ENCODE data around the gene AVPR2. TPM values are rescaled to one million over a fixed set of nuclear protein-coding genes. Genes with fewer than 3 reads are reported as not detected.

The AVPR2 gene
- total RNA-seq, 1 experiment from 2014 or later: 3.2 TPM

- no peak overlapping the region for H3K4me2 ChIP-seq
- CTCF ChIA-PET: interaction anchor here (0.6 kb wide), 1 partner anchor 30 kb away, joined by 4 read pairs; no protein-coding TSS in a partner anchor
- TF ChIP-seq CTCF (conservative IDR thresholded peaks at IDR 0.05) (no peak), EZH2 (IDR thresholded peaks at IDR 0.05; ENCODE audit: low read depth) (no peak)
- H4K20me1 ChIP-seq (ENCODE audit: insufficient read depth): no peaks in the 10 kb centered on the region
- BruUV-seq (replicated peaks): no TSS peak
- no peaks in the 10 kb centered on the region for H3K4me1 ChIP-seq (replicated peaks; ENCODE audit: insufficient read depth)
- H3K4me3 ChIP-seq: no peak overlapping the region
- no peaks in the 10 kb centered on the region for H3K9me3 ChIP-seq (ENCODE audit: insufficient read depth, low read depth)
- H3K79me2 ChIP-seq (ENCODE audit: low read depth): no peaks in the 10 kb centered on the region
- H3K27me3 ChIP-seq (ENCODE audit: insufficient read depth, low read depth): no peaks in the 10 kb centered on the region
- POLR2A ChIA-PET (ENCODE audit: unreplicated experiment): interaction anchor here (0.7 kb wide), 1 partner anchor 8 kb away, joined by 7 read pairs; no protein-coding TSS in a partner anchor
- no peaks in the 10 kb centered on the region for H3F3A ChIP-seq (ENCODE audit: insufficient read depth, low read depth)
- H2AFZ ChIP-seq: no peak overlapping the region
- H3K36me3 ChIP-seq (ENCODE audit: low read depth): no peaks in the 10 kb centered on the region
- intact Hi-C loops (cut with micrococcal nuclease; ENCODE audit: unreplicated experiment): no loop called here
- H3K27ac ChIP-seq: no peak overlapping the region
- no peak for DNase-seq
- no peaks in the 10 kb centered on the region for H3K9me2 ChIP-seq (ENCODE audit: insufficient read depth)
These were observed 13.4 kb downstream of the AVPR2 start for GRCh38 chrX:153917869-153918268.

GRCh38 chrX:153919281-153919680 is 14.8 kb downstream of the AVPR2 start:
- no peak for TF ChIP-seq CTCF (conservative IDR thresholded peaks at IDR 0.05)
- no peak for TF ChIP-seq EZH2 (IDR thresholded peaks at IDR 0.05; ENCODE audit: low read depth)
- ChIA-PET POLR2A (ENCODE audit: unreplicated experiment) (no interaction called here), CTCF (no interaction called here)
- Histone ChIP-seq H3F3A (ENCODE audit: insufficient read depth, low read depth) (no peaks in the 10 kb centered on the region), H3K36me3 (ENCODE audit: low read depth) (no peaks in the 10 kb centered on the region), H2AFZ (no peak overlapping the region), H3K27me3 (ENCODE audit: insufficient read depth, low read depth) (no peaks in the 10 kb centered on the region), H3K4me2 (no peak overlapping the region), H3K9me3 (ENCODE audit: insufficient read depth, low read depth) (no peaks in the 10 kb centered on the region), H3K4me3 (no peak overlapping the region), H4K20me1 (ENCODE audit: insufficient read depth) (no peaks in the 10 kb centered on the region), H3K27ac (no peak overlapping the region), H3K9me2 (ENCODE audit: insufficient read depth) (no peaks in the 10 kb centered on the region), H3K4me1 (replicated peaks; ENCODE audit: insufficient read depth) (no peaks in the 10 kb centered on the region), H3K79me2 (ENCODE audit: low read depth) (no peaks in the 10 kb centered on the region)
- DNase-seq: no peak
- no TSS peak for BruUV-seq (replicated peaks)
- intact Hi-C loops (cut with micrococcal nuclease; ENCODE audit: unreplicated experiment): no loop called here

- Histone ChIP-seq H3K9me3 (ENCODE audit: insufficient read depth, low read depth) (no peaks in the 10 kb centered on the region), H3K27me3 (ENCODE audit: insufficient read depth, low read depth) (no peaks in the 10 kb centered on the region), H3K27ac (no peak overlapping the region), H3F3A (ENCODE audit: insufficient read depth, low read depth) (no peaks in the 10 kb centered on the region), H4K20me1 (ENCODE audit: insufficient read depth) (no peaks in the 10 kb centered on the region), H2AFZ (no peak overlapping the region), H3K9me2 (ENCODE audit: insufficient read depth) (no peaks in the 10 kb centered on the region), H3K4me2 (no peak overlapping the region), H3K36me3 (ENCODE audit: low read depth) (no peaks in the 10 kb centered on the region), H3K79me2 (ENCODE audit: low read depth) (no peaks in the 10 kb centered on the region), H3K4me1 (replicated peaks; ENCODE audit: insufficient read depth) (no peaks in the 10 kb centered on the region), H3K4me3 (no peak overlapping the region)
- intact Hi-C loops (cut with micrococcal nuclease; ENCODE audit: unreplicated experiment): no loop called here
- no peak for DNase-seq
- ChIA-PET POLR2A (ENCODE audit: unreplicated experiment) (no interaction called here), CTCF (no interaction called here)
- TF ChIP-seq CTCF (conservative IDR thresholded peaks at IDR 0.05): no peak
- TF ChIP-seq EZH2 (IDR thresholded peaks at IDR 0.05; ENCODE audit: low read depth): no peak
- no TSS peak for BruUV-seq (replicated peaks)
These were observed 16.1 kb downstream of the AVPR2 start for GRCh38 chrX:153920546-153920945.

All from PC-9 (cell line).